Prostate gland (tissue), 2 donors: Measurements from ENCODE around the gene WDFY1. TPM values are rescaled to one million over a fixed set of nuclear protein-coding genes. Genes with fewer than 3 reads are reported as not detected.

Source experiments
- DNase-seq: peaks from one replicate; pipeline ENCODE4 v3.0.0-alpha.2; 2019; ENCODE audit warnings: low spot score
- H3K27ac ChIP-seq, 2 donors: fragments of 200-600 bp; sonication (generic); 2 replicates each; pipeline ENCODE4 v1.5.1; 2017 to 2019
- H3K27me3 ChIP-seq: fragments of 200-600 bp; sonication (generic); replicated peaks from 2 replicates; pipeline ENCODE4 v1.5.1; 2019; ENCODE audit not compliant: insufficient read depth
- H3K36me3 ChIP-seq, 2 donors: fragments of 200-600 bp; sonication (generic); 1 replicate in 1 of 2; 2 replicates in 1 of 2; pipeline versions ENCODE4 v1.5.1 to v1.8.1; 2017 to 2019
- H3K4me1 ChIP-seq: fragments of 200-600 bp; sonication (generic); replicated peaks from 2 replicates; pipeline ENCODE4 v1.5.1; 2019
- H3K4me3 ChIP-seq, 2 donors: fragments of 200-600 bp; sonication (generic); 2 replicates each; pipeline ENCODE4 v1.5.1; 2017 to 2019
- H3K9me3 ChIP-seq: fragments of 200-600 bp; sonication (generic); 2 replicates; pipeline ENCODE4 v1.5.1; 2017
- CTCF ChIP-seq, 4 experiments: fragments of 200-600 bp in 2 of 4; fragments of 450-650 bp in 2 of 4; sonication (generic) in 2 of 4; IDR thresholded peaks; 1 replicate in 3 of 4; 2 replicates in 1 of 4; pipeline ENCODE4 v1.5.1; 2016 to 2019; ENCODE audit warnings: antibody characterized with exemption in 4 of 4, mild to moderate bottlenecking in 2 of 4, moderate library complexity in 2 of 4
- POLR2A ChIP-seq: fragments of 450-650 bp; IDR thresholded peaks from one replicate; pipeline ENCODE4 v1.6.1; 2016; ENCODE audit warnings: antibody characterized with exemption, mild to moderate bottlenecking
- POLR2AphosphoS5 ChIP-seq: sonication (generic); formaldehyde crosslinking; IDR thresholded peaks from one replicate; pipeline ENCODE4 v1.6.1; 2017; ENCODE audit warnings: antibody characterized with exemption
- WGBS: methylation state at CpG from one replicate; pipeline ENCODE4 v1.1.5; 2018; 5-methylcytosine and 5-hydroxymethylcytosine counted together
- intact Hi-C: fragments of 100-400 bp; cut with DNase I; formaldehyde crosslinking; loops from one replicate; pipeline ENCODE4 v1.14.2; 2022
- total RNA-seq, 2 donors: library from RNA; depleted of rRNA; stranded (reverse); fragments of >200 nt; gene quantifications; one replicate each; pipeline ENCODE4 v1.1.0, GENCODE V29; 2016

WDFY1 gene
- total RNA-seq, 2 donors from 2014 or later = 38.8 to 42.9 TPM

- Histone ChIP-seq H3K36me3 (no peaks in the 10 kb centered on the region), H3K27me3 (no peaks in the 10 kb centered on the region), H3K4me3 (no peak overlapping the region), H3K27ac (no peak overlapping the region), H3K9me3 (no peaks in the 10 kb centered on the region), H3K4me1 (no peaks in the 10 kb centered on the region)
- no peak for DNase-seq
- intact Hi-C loops = no loop called here
- 95% methylated on average over 8 of the region's 8 CpGs for WGBS
- TF ChIP-seq POLR2AphosphoS5 (no peak), CTCF (IDR thresholded peaks at IDR 0.05) (no peak), POLR2A (no peak)
Observed at GRCh38 chr2:223894009-223894408, 51.1 kb downstream of the WDFY1 start.

- 70% methylated on average over 4 of the region's 4 CpGs for WGBS
- Histone ChIP-seq H3K4me1 (no peaks in the 10 kb centered on the region), H3K36me3 (no peaks in the 10 kb centered on the region), H3K27me3 (no peaks in the 10 kb centered on the region), H3K9me3 (no peaks in the 10 kb centered on the region), H3K27ac (no peak overlapping the region), H3K4me3 (no peak overlapping the region)
- DNase-seq = no peak
- intact Hi-C loops = no loop called here
- TF ChIP-seq CTCF (IDR thresholded peaks at IDR 0.05) = no peak
- TF ChIP-seq POLR2AphosphoS5 = no peak
- no peak for TF ChIP-seq POLR2A
Observed at GRCh38 chr2:223890721-223891120, 54.4 kb downstream of the WDFY1 start.

GRCh38 chr2:223889229-223889628 lies 55.9 kb downstream of the WDFY1 start:
- Histone ChIP-seq H3K27ac (no peak overlapping the region), H3K9me3 (no peaks in the 10 kb centered on the region), H3K36me3 (peaks cover 0 to 3% of the 10 kb centered on the region in 2 donors), H3K27me3 (no peaks in the 10 kb centered on the region), H3K4me1 (no peaks in the 10 kb centered on the region), H3K4me3 (no peak overlapping the region)
- intact Hi-C loops = no loop called here
- TF ChIP-seq POLR2AphosphoS5 = no peak
- no peak for TF ChIP-seq CTCF (IDR thresholded peaks at IDR 0.05)
- no peak for TF ChIP-seq POLR2A
- WGBS = 96% methylated on average over 3 of the region's 3 CpGs
- no peak for DNase-seq

- 100% methylated on average over 2 of the region's 2 CpGs for WGBS
- intact Hi-C loops = no loop called here
- no peaks in the 10 kb centered on the region for H3K4me1 ChIP-seq
- DNase-seq = no peak
- TF ChIP-seq CTCF (IDR thresholded peaks at IDR 0.05) = no peak
- H3K27ac ChIP-seq = no peak overlapping the region
- H3K36me3 ChIP-seq = peaks cover 0 to 3% of the 10 kb centered on the region in 2 donors
- no peak overlapping the region for H3K4me3 ChIP-seq
- no peaks in the 10 kb centered on the region for H3K9me3 ChIP-seq
- no peaks in the 10 kb centered on the region for H3K27me3 ChIP-seq
Observed at GRCh38 chr2:223888251-223888650, 56.9 kb downstream of the WDFY1 start.

GRCh38 chr2:223887127-223887526 lies 58.0 kb downstream of the WDFY1 start:
- Histone ChIP-seq H3K4me1 (no peaks in the 10 kb centered on the region), H3K9me3 (no peaks in the 10 kb centered on the region), H3K36me3 (peaks cover 0 to 3% of the 10 kb centered on the region in 2 donors), H3K27ac (no peak overlapping the region), H3K27me3 (no peaks in the 10 kb centered on the region), H3K4me3 (no peak overlapping the region)
- intact Hi-C loops = no loop called here
- TF ChIP-seq CTCF (IDR thresholded peaks at IDR 0.05) (no peak), POLR2AphosphoS5 (peak; percentile 76), POLR2A (no peak)
- 41% methylated on average over 5 of the region's 5 CpGs for WGBS
- peak; percentile 55 for DNase-seq
